Muscle of leg (tissue), 11 donors: Measurements from ENCODE around the gene FZD7. TPM values are rescaled to one million over a fixed set of nuclear protein-coding genes. Genes with fewer than 3 reads are reported as not detected.
A peak's percentile ranks its signal among the peaks of the same experiment; 100 is the strongest.

ENCODE experiments used
- DNase-seq: peaks from one replicate; pipeline ENCODE4 v3.0.0; 2013
- H3K27ac ChIP-seq: one replicate; pipeline ENCODE4 v1.5.1; 2013; ENCODE audit warnings: mild to moderate bottlenecking, low read length, control low read depth
- H3K27me3 ChIP-seq: one replicate; pipeline ENCODE4 v1.6.1; 2013; ENCODE audit warnings: low read length; ENCODE audit not compliant: control insufficient read depth, insufficient read depth
- H3K36me3 ChIP-seq: one replicate; pipeline ENCODE4 v1.6.1; 2013; ENCODE audit warnings: low read length; ENCODE audit not compliant: control insufficient read depth, insufficient read depth
- H3K4me1 ChIP-seq: one replicate; pipeline ENCODE4 v1.6.1; 2013; ENCODE audit warnings: low read length; ENCODE audit not compliant: control insufficient read depth, insufficient read depth
- H3K4me3 ChIP-seq: one replicate; pipeline ENCODE4 v1.5.1; 2013; ENCODE audit warnings: low read length, control low read depth
- H3K9me3 ChIP-seq: replicated peaks from 2 replicates; pipeline ENCODE4 v1.6.1; 2013; ENCODE audit warnings: low read depth, low read length; ENCODE audit not compliant: control insufficient read depth
- WGBS: methylation state at CpG from one replicate; pipeline ENCODE4 v1.1.5; 2013; ENCODE audit warnings: missing lambda C conversion rate; ENCODE audit not compliant: insufficient coverage; 5-methylcytosine and 5-hydroxymethylcytosine counted together
- polyA plus RNA-seq, 8 donors: library from polyadenylated mRNA; unstranded; fragments of 120-200 nt; gene quantifications; one replicate each; pipeline versions ENCODE4 v1.2.1 to v1.2.3, GENCODE V29; 2013; ENCODE audit warnings: inconsistent platforms in 1 of 8, low replicate concordance in 1 of 8; ENCODE audit not compliant: insufficient read length in 8 of 8, insufficient read depth in 1 of 8
- total RNA-seq: library from RNA; stranded (reverse); fragments of 120-200 nt; gene quantifications from one replicate; pipeline ENCODE4 v1.2.4, GENCODE V29; 2013

FZD7 gene
- total and polyA plus RNA-seq, 9 donors, result 22.4 to 37.3 (median 28.6) TPM

DNA sequence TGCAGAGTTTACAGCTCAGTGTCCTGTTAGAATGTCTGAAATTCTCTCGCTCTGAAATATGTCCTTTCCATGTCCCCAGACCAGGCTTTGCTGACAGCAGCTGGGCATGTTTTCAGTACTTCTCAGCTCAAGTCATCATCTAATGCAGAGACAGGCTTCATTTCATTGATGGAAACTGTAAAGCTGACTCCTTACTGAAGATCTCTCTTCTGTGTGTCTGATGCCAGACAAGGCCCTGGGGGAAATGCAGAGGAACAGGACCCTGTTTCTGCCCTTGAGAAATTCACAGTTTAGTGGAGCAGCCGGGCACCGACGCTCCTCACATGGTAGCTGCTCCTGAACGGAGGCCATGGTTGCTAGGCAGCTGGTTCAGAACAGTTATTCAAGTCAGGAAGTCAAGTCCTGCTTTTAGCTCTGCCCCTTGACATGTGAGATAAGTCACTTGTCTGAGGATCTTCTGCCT is 24.6 kb upstream of the FZD7 start:
- Histone ChIP-seq H3K27ac (peak overlapping the region; percentile 80), H3K4me1 (peaks cover 22% of the 10 kb centered on the region), H3K4me3 (no peak overlapping the region), H3K9me3 (no peaks in the 10 kb centered on the region), H3K27me3 (no peaks in the 10 kb centered on the region), H3K36me3 (no peaks in the 10 kb centered on the region)
- DNase-seq, result peak; percentile 82
- WGBS, result 13% methylated on average over 5 of the region's 5 CpGs

DNA sequence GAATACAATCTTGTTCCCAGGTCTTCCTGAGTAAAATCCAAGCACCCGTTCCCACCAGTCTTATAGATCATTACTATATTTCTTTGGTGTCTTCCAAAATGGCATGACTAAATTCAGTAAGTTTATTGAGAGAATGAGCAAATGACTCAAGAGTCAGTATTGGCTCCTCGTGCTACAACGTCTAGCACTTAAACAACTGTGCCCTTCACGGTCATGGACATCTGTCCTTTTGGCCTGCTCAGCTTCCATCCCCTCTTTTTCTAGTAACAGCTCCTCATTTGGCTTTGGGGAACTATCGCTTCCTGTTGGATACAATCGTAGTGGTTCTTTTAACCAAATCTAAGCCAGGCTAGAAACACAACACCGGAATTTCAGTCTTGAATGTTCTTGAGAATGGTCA is 24.1 kb upstream of the FZD7 start:
- peaks cover 27% of the 10 kb centered on the region for H3K4me1 ChIP-seq
- no peaks in the 10 kb centered on the region for H3K36me3 ChIP-seq
- WGBS, result 32% methylated on average over 3 of the region's 7 CpGs
- peak overlapping the region; percentile 80 for H3K27ac ChIP-seq
- no peak overlapping the region for H3K4me3 ChIP-seq
- peak; percentile 33 for DNase-seq
- no peaks in the 10 kb centered on the region for H3K27me3 ChIP-seq
- H3K9me3 ChIP-seq, result no peaks in the 10 kb centered on the region

DNA sequence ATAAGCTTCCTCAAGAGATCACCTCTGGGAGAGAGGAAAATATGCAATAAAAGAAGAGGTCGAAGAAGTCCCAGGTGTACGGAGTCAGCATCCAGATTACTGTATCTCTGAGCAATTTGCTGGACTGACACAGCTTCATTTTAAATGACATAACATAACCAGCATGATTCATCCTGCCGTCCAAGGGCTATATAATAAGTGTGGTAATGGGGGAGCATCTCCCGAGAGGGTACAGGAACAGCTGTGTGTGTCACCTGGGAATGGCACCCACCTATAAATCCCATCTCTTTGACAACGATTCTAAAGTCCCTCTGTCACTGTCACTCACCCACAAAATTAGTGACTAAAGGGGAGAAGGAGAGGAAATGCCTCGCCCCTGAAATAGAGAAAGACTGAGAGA is 19.3 kb upstream of the FZD7 start:
- Histone ChIP-seq H3K27me3 (no peaks in the 10 kb centered on the region), H3K36me3 (no peaks in the 10 kb centered on the region), H3K4me3 (no peak overlapping the region), H3K27ac (no peak overlapping the region), H3K4me1 (peaks cover 26% of the 10 kb centered on the region), H3K9me3 (no peaks in the 10 kb centered on the region)
- WGBS, result no CpG with 5 or more reads among the region's 6 CpGs
- DNase-seq, result peak; percentile 57

DNA sequence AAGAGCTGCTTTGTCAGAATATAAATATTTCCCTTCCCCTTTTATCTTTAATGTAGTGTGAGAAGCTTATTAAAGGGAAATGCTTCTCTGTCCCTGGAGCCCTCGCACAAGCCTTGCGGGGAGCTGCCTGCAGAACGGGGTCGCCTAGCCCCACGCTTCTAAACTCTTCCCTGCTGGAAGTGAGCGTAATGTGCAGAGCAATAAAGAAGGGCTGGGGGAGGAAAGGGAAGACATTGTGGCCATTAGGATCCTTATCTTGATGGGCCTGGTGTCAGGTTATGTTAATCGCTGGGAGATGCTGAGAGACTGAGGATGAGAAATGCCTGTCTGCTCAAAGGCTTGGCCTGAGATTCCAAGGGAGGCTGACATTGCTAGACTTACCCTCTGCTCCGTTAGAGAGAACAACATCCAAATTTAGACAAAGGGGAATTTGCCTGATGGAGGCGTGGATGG is 18.9 kb upstream of the FZD7 start:
- no peaks in the 10 kb centered on the region for H3K27me3 ChIP-seq
- H3K9me3 ChIP-seq, result no peaks in the 10 kb centered on the region
- H3K4me3 ChIP-seq, result no peak overlapping the region
- no peak overlapping the region for H3K27ac ChIP-seq
- DNase-seq, result peak; percentile 56
- peaks cover 23% of the 10 kb centered on the region for H3K4me1 ChIP-seq
- 0% methylated on average over 1 of the region's 9 CpGs for WGBS
- H3K36me3 ChIP-seq, result no peaks in the 10 kb centered on the region

DNA sequence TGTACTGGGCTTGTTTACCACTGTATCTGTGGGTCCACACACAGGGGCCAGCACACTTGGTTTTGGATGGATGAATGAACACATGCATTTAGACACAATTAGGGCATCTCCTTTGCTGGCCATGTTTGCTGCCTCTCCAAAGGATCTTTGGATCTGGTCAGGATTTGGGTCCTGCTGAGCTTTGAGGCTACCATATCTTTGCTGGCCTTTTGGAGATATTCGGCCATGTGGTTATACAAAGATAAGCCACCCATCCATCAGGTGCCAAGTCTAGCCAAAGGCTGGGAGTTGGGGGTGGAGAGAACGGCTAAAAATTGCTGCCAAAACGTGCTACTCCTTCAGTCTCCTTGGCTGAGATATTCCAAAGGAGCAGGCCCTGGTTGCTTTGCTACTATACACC is 18.2 kb upstream of the FZD7 start:
- H3K27ac ChIP-seq, result no peak overlapping the region
- H3K4me3 ChIP-seq, result no peak overlapping the region
- H3K4me1 ChIP-seq, result peaks cover 26% of the 10 kb centered on the region
- H3K9me3 ChIP-seq, result no peaks in the 10 kb centered on the region
- DNase-seq, result no peak
- H3K36me3 ChIP-seq, result no peaks in the 10 kb centered on the region
- H3K27me3 ChIP-seq, result no peaks in the 10 kb centered on the region
- 60% methylated on average over 1 of the region's 3 CpGs for WGBS

DNA sequence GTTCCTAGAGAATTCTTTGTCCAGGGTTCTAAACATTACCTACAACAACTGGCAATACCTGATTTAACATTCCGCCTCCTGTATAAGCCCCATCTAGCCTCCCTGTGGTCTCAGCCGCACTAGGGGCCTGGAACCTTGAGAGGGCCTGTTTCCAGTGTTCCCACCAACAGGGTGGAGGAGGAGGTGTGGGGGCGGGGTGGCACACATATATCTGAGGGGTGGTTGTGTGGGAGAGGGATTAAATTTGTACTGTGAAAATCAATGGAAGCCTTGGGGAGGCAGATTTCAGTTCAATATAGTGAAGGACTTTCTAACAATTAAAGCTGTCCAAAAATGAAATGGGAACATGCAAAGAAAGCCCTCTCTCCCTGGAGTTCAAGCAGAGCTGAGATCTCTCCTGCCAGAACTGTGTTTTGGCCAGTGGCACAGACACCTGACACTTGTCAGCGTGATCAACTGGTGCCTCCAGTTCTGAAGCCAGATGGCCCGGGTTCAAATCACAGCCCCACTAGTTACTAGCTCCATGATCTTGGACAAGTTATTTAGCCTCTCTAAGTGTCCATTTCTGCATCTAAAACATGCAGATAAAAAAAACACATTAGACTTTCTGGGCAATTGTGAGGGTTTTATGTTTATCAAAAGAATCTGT is 17.0 kb upstream of the FZD7 start:
- peak; percentile 54 for DNase-seq
- Histone ChIP-seq H3K27me3 (no peaks in the 10 kb centered on the region), H3K27ac (no peak overlapping the region), H3K4me1 (peaks cover 26% of the 10 kb centered on the region), H3K36me3 (no peaks in the 10 kb centered on the region), H3K4me3 (no peak overlapping the region), H3K9me3 (no peaks in the 10 kb centered on the region)
- WGBS, result 57% methylated on average over 3 of the region's 5 CpGs

DNA sequence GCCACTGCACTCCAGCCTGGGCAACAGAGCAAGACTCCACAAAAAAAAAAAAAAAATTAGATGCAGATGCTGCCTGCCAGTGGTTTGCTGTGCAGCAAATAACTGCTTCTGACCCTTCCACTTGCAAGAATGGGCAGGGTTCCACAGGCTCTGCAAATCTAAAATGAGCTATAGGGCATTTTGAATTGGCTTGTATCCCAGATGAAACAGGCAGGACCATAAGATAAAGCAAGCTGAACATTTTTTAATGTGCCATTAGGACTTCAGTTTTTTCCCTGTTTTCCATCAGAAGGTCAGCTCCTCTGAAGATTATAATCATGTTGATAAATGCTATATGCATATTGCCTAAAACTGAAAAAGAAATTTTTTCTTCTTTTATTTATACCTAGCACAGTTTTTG is 15.7 kb upstream of the FZD7 start:
- H3K4me3 ChIP-seq, result no peak overlapping the region
- H3K27ac ChIP-seq, result no peak overlapping the region
- no peaks in the 10 kb centered on the region for H3K27me3 ChIP-seq
- no peak for DNase-seq
- no peaks in the 10 kb centered on the region for H3K9me3 ChIP-seq
- H3K4me1 ChIP-seq, result peaks cover 26% of the 10 kb centered on the region
- no peaks in the 10 kb centered on the region for H3K36me3 ChIP-seq

DNA sequence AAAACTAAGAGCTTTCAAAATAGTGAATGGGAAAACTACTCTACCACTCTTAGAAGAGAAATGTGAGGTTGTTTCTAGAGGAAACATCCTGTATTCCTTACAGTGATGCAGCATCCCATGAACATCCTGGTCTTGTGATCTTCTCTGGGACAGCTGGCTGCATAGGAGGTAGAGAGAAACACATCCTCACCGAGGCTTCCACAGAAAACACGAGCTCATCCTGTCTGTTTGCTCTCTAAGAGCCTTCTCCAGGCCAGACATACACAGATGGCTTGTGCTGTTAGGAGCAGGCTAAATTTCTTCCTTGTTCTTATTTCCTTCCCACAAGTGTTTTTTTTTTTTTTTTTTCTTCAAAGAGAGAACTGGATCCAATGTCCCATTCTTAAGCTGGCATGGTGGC is 14.7 kb upstream of the FZD7 start:
- no peak for DNase-seq
- no peaks in the 10 kb centered on the region for H3K36me3 ChIP-seq
- no peaks in the 10 kb centered on the region for H3K27me3 ChIP-seq
- H3K27ac ChIP-seq, result no peak overlapping the region
- H3K4me1 ChIP-seq, result peaks cover 31% of the 10 kb centered on the region
- WGBS, result 0% methylated on average over 2 of the region's 2 CpGs
- no peak overlapping the region for H3K4me3 ChIP-seq
- no peaks in the 10 kb centered on the region for H3K9me3 ChIP-seq

DNA sequence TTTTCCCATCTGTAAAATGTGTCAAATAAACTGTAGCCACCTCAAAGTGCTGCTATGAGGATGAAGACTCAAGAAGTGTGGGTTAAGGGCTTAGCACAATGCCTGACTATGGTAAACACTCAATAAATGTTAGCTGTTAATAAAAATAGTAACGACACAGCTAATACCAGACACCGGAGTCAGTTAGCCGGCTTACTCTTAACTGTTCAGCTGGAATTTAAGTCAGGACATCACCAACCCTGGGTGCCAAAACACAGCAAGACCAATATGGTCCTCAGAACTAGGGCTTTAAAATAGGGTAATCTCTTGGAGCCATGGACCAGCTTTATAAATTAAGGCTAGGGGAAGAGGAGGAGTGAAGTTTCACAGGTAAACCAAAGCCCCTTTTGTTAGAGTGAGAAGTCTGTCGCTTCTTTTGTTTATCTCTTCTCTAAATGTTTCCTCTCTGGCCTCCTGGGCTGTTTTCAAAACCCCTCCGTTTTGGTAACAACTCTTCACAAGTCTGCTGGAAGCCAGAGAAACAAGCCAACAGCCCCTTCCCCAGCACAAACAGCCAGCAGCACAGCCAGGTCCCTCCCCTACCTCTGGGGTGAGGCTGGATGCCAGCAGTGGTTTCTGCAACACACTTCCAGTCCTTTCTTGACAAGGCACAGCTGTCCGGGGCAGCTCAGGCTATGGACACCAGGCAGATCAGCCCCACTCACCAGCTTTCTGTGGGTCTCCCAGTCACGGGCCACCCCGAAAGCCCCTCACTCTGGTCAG is 13.8 kb upstream of the FZD7 start:
- H3K27me3 ChIP-seq, result no peaks in the 10 kb centered on the region
- H3K27ac ChIP-seq, result no peak overlapping the region
- H3K4me3 ChIP-seq, result no peak overlapping the region
- 25% methylated on average over 2 of the region's 8 CpGs for WGBS
- no peak for DNase-seq
- H3K4me1 ChIP-seq, result peaks cover 24% of the 10 kb centered on the region
- no peaks in the 10 kb centered on the region for H3K36me3 ChIP-seq
- H3K9me3 ChIP-seq, result no peaks in the 10 kb centered on the region

DNA sequence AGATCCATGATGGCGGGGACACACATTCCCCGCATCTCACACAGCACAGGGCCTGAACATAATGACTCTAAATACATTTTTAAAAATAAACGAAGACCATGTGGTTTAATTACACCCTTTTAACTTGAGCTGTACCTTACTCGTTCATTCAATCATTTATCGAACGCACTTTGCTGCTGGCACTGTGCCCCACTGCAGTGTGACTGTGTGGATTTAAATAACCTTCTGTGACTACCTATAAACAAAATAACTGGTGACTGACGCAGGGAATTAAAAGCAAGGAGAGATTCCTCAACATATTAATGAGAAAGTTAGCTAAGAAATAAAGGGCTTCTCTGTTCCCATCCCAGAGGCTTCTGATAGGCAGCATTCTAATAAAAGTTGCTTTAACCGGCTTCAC is 10.9 kb upstream of the FZD7 start:
- Histone ChIP-seq H3K4me3 (no peak overlapping the region), H3K36me3 (no peaks in the 10 kb centered on the region), H3K4me1 (peaks cover 18% of the 10 kb centered on the region), H3K27ac (no peak overlapping the region), H3K27me3 (no peaks in the 10 kb centered on the region), H3K9me3 (no peaks in the 10 kb centered on the region)
- no peak for DNase-seq
- whole genome bisulfite sequencing, result 60% methylated on average over 1 of the region's 8 CpGs
